ENCODE results near the gene STK11.

The STK11 gene

GRCh38 chr19:1225440-1226226, 20.1 kb downstream of the STK11 start:
- ChIA-PET POLR2A (interaction anchor here (0.7 to 1.1 kb wide), 2 partner anchors 27 to 43 kb away, joined by 3 to 6 read pairs; no protein-coding TSS in a partner anchor), CTCF (no interaction called here)
- DNase-seq (ENCODE audit: extremely low spot score): no peak
- no peak for TF ChIP-seq SP1 (IDR thresholded peaks at IDR 0.05)
- TF ChIP-seq FOXM1 (IDR thresholded peaks at IDR 0.05; ENCODE audit: borderline replicate concordance): no peak
- TF ChIP-seq FOXK2 (IDR thresholded peaks at IDR 0.05): no peak
- TF ChIP-seq ARNT (IDR thresholded peaks at IDR 0.05): no peak
- TF ChIP-seq BHLHE40 (IDR thresholded peaks at IDR 0.05; ENCODE audit: borderline replicate concordance): no peak
- TF ChIP-seq PKNOX1 (IDR thresholded peaks at IDR 0.05): no peak
- no peak for TF ChIP-seq TARDBP (IDR thresholded peaks at IDR 0.05)
- no peak for TF ChIP-seq FOXA1 (IDR thresholded peaks at IDR 0.05)
- TF ChIP-seq ZNF384 (IDR thresholded peaks at IDR 0.05): no peak
- no peak for TF ChIP-seq L3MBTL2 (conservative IDR thresholded peaks at IDR 0.05)
- TF ChIP-seq NFRKB (IDR thresholded peaks at IDR 0.05): no peak
- no peak for TF ChIP-seq LEF1 (IDR thresholded peaks at IDR 0.05; ENCODE audit: borderline replicate concordance)
- no peak for TF ChIP-seq CTBP1 (IDR thresholded peaks at IDR 0.05; ENCODE audit: borderline replicate concordance)
- TF ChIP-seq HDGF (IDR thresholded peaks at IDR 0.05; ENCODE audit: borderline replicate concordance): no peak

- ChIA-PET CTCF (no interaction called here), POLR2A (interaction anchor here (0.7 kb wide), 1 partner anchor 27 kb away, joined by 3 read pairs; no protein-coding TSS in a partner anchor)
- no peak for DNase-seq (ENCODE audit: extremely low spot score)
- TF ChIP-seq SP1 (IDR thresholded peaks at IDR 0.05): no peak
Measured at GRCh38 chr19:1226227-1226518, 20.6 kb downstream of the STK11 start.

GRCh38 chr19:1226522-1227303, 21.1 kb downstream of the STK11 start:
- CTCF ChIA-PET: no interaction called here
- POLR2A ChIA-PET: interaction anchor here (0.7 kb wide), 1 partner anchor 26 kb away, joined by 3 read pairs; no protein-coding TSS in a partner anchor

GRCh38 chr19:1227304-1228054, 21.9 kb downstream of the STK11 start:
- no peak for DNase-seq (ENCODE audit: extremely low spot score)
- POLR2A ChIA-PET: no interaction called here
- CTCF ChIA-PET: no interaction called here
- TF ChIP-seq ARNT (IDR thresholded peaks at IDR 0.05): no peak
- TF ChIP-seq FOXM1 (IDR thresholded peaks at IDR 0.05; ENCODE audit: borderline replicate concordance): no peak
- no peak for TF ChIP-seq BHLHE40 (IDR thresholded peaks at IDR 0.05; ENCODE audit: borderline replicate concordance)
- TF ChIP-seq FOXA1 (IDR thresholded peaks at IDR 0.05): no peak
- no peak for TF ChIP-seq SUZ12 (IDR thresholded peaks at IDR 0.05)
- TF ChIP-seq SP1 (IDR thresholded peaks at IDR 0.05): no peak
- TF ChIP-seq PKNOX1 (IDR thresholded peaks at IDR 0.05): no peak
- TF ChIP-seq ZNF384 (IDR thresholded peaks at IDR 0.05): no peak
- TF ChIP-seq ELF4 (IDR thresholded peaks at IDR 0.05): no peak
- no peak for TF ChIP-seq NFRKB (IDR thresholded peaks at IDR 0.05)
- no peak for TF ChIP-seq LEF1 (IDR thresholded peaks at IDR 0.05; ENCODE audit: borderline replicate concordance)
- no peak for TF ChIP-seq L3MBTL2 (conservative IDR thresholded peaks at IDR 0.05)
- no peak for TF ChIP-seq CTBP1 (IDR thresholded peaks at IDR 0.05; ENCODE audit: borderline replicate concordance)
- TF ChIP-seq TARDBP (IDR thresholded peaks at IDR 0.05): no peak
- no peak for TF ChIP-seq FOXK2 (IDR thresholded peaks at IDR 0.05)
- TF ChIP-seq HDGF (IDR thresholded peaks at IDR 0.05; ENCODE audit: borderline replicate concordance): no peak

More at GRCh38 chr19:1226522-1227303, 21.1 kb downstream of the STK11 start:
- DNase-seq (ENCODE audit: extremely low spot score): no peak
- TF ChIP-seq CTBP1 (IDR thresholded peaks at IDR 0.05; ENCODE audit: borderline replicate concordance): no peak
- TF ChIP-seq HDGF (IDR thresholded peaks at IDR 0.05; ENCODE audit: borderline replicate concordance): no peak
- TF ChIP-seq ARNT (IDR thresholded peaks at IDR 0.05): no peak
- TF ChIP-seq SUZ12 (IDR thresholded peaks at IDR 0.05): no peak
- TF ChIP-seq SP1 (IDR thresholded peaks at IDR 0.05): no peak
- no peak for TF ChIP-seq FOXA1 (IDR thresholded peaks at IDR 0.05)
- TF ChIP-seq PKNOX1 (IDR thresholded peaks at IDR 0.05): no peak
- no peak for TF ChIP-seq TARDBP (IDR thresholded peaks at IDR 0.05)
- no peak for TF ChIP-seq BHLHE40 (IDR thresholded peaks at IDR 0.05; ENCODE audit: borderline replicate concordance)
- no peak for TF ChIP-seq ELF4 (IDR thresholded peaks at IDR 0.05)
- TF ChIP-seq NFRKB (IDR thresholded peaks at IDR 0.05): no peak
- no peak for TF ChIP-seq ZNF384 (IDR thresholded peaks at IDR 0.05)
- TF ChIP-seq FOXK2 (IDR thresholded peaks at IDR 0.05): no peak
- no peak for TF ChIP-seq LEF1 (IDR thresholded peaks at IDR 0.05; ENCODE audit: borderline replicate concordance)
- no peak for TF ChIP-seq L3MBTL2 (conservative IDR thresholded peaks at IDR 0.05)
- TF ChIP-seq FOXM1 (IDR thresholded peaks at IDR 0.05; ENCODE audit: borderline replicate concordance): no peak

- DNase-seq (ENCODE audit: extremely low spot score): no peak
- ChIA-PET CTCF (no interaction called here), POLR2A (no interaction called here)
- no peak for TF ChIP-seq LEF1 (IDR thresholded peaks at IDR 0.05; ENCODE audit: borderline replicate concordance)
- TF ChIP-seq ZNF384 (IDR thresholded peaks at IDR 0.05): no peak
- no peak for TF ChIP-seq FOXM1 (IDR thresholded peaks at IDR 0.05; ENCODE audit: borderline replicate concordance)
- no peak for TF ChIP-seq HDGF (IDR thresholded peaks at IDR 0.05; ENCODE audit: borderline replicate concordance)
- TF ChIP-seq SP1 (IDR thresholded peaks at IDR 0.05): no peak
- TF ChIP-seq TARDBP (IDR thresholded peaks at IDR 0.05): no peak
- TF ChIP-seq L3MBTL2 (conservative IDR thresholded peaks at IDR 0.05): no peak
- TF ChIP-seq NFRKB (IDR thresholded peaks at IDR 0.05): no peak
- TF ChIP-seq FOXK2 (IDR thresholded peaks at IDR 0.05): no peak
- no peak for TF ChIP-seq CTBP1 (IDR thresholded peaks at IDR 0.05; ENCODE audit: borderline replicate concordance)
- no peak for TF ChIP-seq BHLHE40 (IDR thresholded peaks at IDR 0.05; ENCODE audit: borderline replicate concordance)
- TF ChIP-seq ELF4 (IDR thresholded peaks at IDR 0.05): no peak
Measured at GRCh38 chr19:1228161-1228957, 22.8 kb downstream of the STK11 start.

Data from HEK293T (cell line).